Stimulated activated CD8-positive, alpha-beta memory T cell treated with anti-CD3 and anti-CD28 coated beads, Interleukin-7, amount 100 ng/mL, for 48 hours (primary cell): ENCODE measurements around the gene ACVR2A.

ENCODE experiments used
- DNase-seq, 2 donors: peaks; one replicate each; pipeline ENCODE4 v3.0.0-alpha.2; 2020; ENCODE audit warnings: low read depth in 1 of 2; ENCODE audit errors: extremely low read depth in 1 of 2

Gene ACVR2A

GRCh38 chr2:147844697-147845410 is at the start of gene ACVR2A:
TSS of gene ACVR2A (plus strand) at chr2:147845029. CDS start at chr2:147845153, 124 bp downstream.
- peak; percentile 2 to 3 for DNase-seq

- DNase-seq = no peak
Observed at GRCh38 chr2:147800316-147800715, 44.5 kb upstream of the ACVR2A start.

- DNase-seq = no peak
Observed at GRCh38 chr2:147806846-147807245, 38.0 kb upstream of the ACVR2A start.

GRCh38 chr2:147808520-147808919 is 36.3 kb upstream of the ACVR2A start:
- no peak for DNase-seq

- DNase-seq = no peak
Observed at GRCh38 chr2:147810883-147811765, 33.7 kb upstream of the ACVR2A start.

GRCh38 chr2:147818741-147819140 is 26.1 kb upstream of the ACVR2A start:
- DNase-seq = no peak

- no peak for DNase-seq
Observed at GRCh38 chr2:147824620-147825019, 20.2 kb upstream of the ACVR2A start.

- DNase-seq = no peak
Observed at GRCh38 chr2:147826278-147827087, 18.3 kb upstream of the ACVR2A start.

- no peak for DNase-seq
Observed at GRCh38 chr2:147827088-147827375, 17.8 kb upstream of the ACVR2A start.

GRCh38 chr2:147829106-147829505 is 15.7 kb upstream of the ACVR2A start:
- no peak for DNase-seq

GRCh38 chr2:147836099-147836498 is 8.7 kb upstream of the ACVR2A start:
- DNase-seq = no peak

- DNase-seq = no peak
Observed at GRCh38 chr2:147843391-147843863, 1.4 kb upstream of the ACVR2A start.

GRCh38 chr2:147843864-147844696 is 749 bp upstream of the ACVR2A start:
- DNase-seq = peak; percentile 66 to 78

GRCh38 chr2:147845411-147845971 is 662 bp downstream of the ACVR2A start:
- peak in 1 of 2 donors; percentile 31 for DNase-seq

- DNase-seq = no peak
Observed at GRCh38 chr2:147846412-147847081, 1.7 kb downstream of the ACVR2A start.

GRCh38 chr2:147847746-147848391 is 3.0 kb downstream of the ACVR2A start:
- DNase-seq = no peak

- DNase-seq = no peak
Observed at GRCh38 chr2:147850838-147851237, 6.0 kb downstream of the ACVR2A start.

- no peak for DNase-seq
Observed at GRCh38 chr2:147851244-147851930, 6.6 kb downstream of the ACVR2A start.
